K562 (cell line): ENCODE results near the gene C1orf105. TPM values are rescaled to one million over a fixed set of nuclear protein-coding genes. Genes with fewer than 3 reads are reported as not detected.

Experiments
- ATAC-seq: fragments of 200-7000 bp; cut with Tn5 transposase; 3 replicates; pipeline ENCODE4 v1.9.1; 2020; ENCODE audit warnings: moderate library complexity
- BruUV-seq: library from RNA; stranded (reverse); fragments of 400-500 nt; replicated peaks from 2 replicates; lab custom pipeline; 2021; lab: Mats Ljungman, UMichigan
- CTCF ChIA-PET: fragments of 300-600 bp; formaldehyde crosslinking; extraction: SDS; loops from one replicate; lab custom pipeline; 2021; ENCODE audit warnings: low intra/inter-chr PET ratio; lab: Yijun Ruan, JAX
- POLR2A ChIA-PET: fragments of 300-600, 350-650 bp; sonication (Branson Sonifier 250); formaldehyde crosslinking; extraction: SDS; loops from one replicate; lab custom pipeline; 2021; ENCODE audit warnings: antibody characterized with exemption, inconsistent platforms; lab: Yijun Ruan, JAX
- DNase-seq, 4 experiments: peaks; one replicate each; pipeline versions ENCODE4 v3.0.0 to v3.0.0-alpha.2; 2011 to 2018; ENCODE audit warnings: low spot score in 3 of 4, mixed read lengths in 3 of 4; ENCODE audit errors: extremely low read depth in 1 of 4
- FAIRE-seq: peaks from 2 replicates; lab custom pipeline; 2011; peaks lifted over from hg19 to GRCh38; lab: Jason Lieb, UNC
- H2AFZ ChIP-seq: 2 replicates; pipeline ENCODE4 v1.6.0; 2011; ENCODE audit warnings: low read depth, low read length, control low read depth, inconsistent platforms
- H3K27ac ChIP-seq: fragments of 200-600 bp; 3 replicates; pipeline ENCODE4 v1.8.0; 2011; ENCODE audit warnings: low read depth, mild to moderate bottlenecking, control low read depth, inconsistent platforms, low read length, moderate library complexity, mixed read lengths; ENCODE audit errors: extremely low read depth
- H3K27me3 ChIP-seq, 2 experiments: fragments of 300-600 bp in 1 of 2; 2 replicates in 1 of 2; 3 replicates in 1 of 2; pipeline versions ENCODE4 v1.6.0 to v1.8.0; 2011; ENCODE audit warnings: inconsistent platforms in 2 of 2, low read length in 2 of 2, mild to moderate bottlenecking in 1 of 2, mixed read lengths in 1 of 2, moderate library complexity in 1 of 2; ENCODE audit not compliant: control insufficient read depth in 2 of 2, insufficient read depth in 2 of 2
- H3K36me3 ChIP-seq: fragments of 300-600 bp; 3 replicates; pipeline ENCODE4 v1.8.0; 2011; ENCODE audit warnings: mild to moderate bottlenecking, low read length, inconsistent platforms; ENCODE audit not compliant: control insufficient read depth, insufficient read depth
- H3K4me1 ChIP-seq, 2 experiments: fragments of 200-600 bp in 1 of 2; replicated peaks in 1 of 2; 2 replicates in 1 of 2; 3 replicates in 1 of 2; pipeline versions ENCODE4 v1.5.1 to v1.8.0; 2011; ENCODE audit warnings: inconsistent platforms in 2 of 2, low read length in 2 of 2, mild to moderate bottlenecking in 1 of 2, mixed read lengths in 1 of 2, moderate library complexity in 1 of 2; ENCODE audit not compliant: control insufficient read depth in 2 of 2, insufficient read depth in 2 of 2
- H3K4me2 ChIP-seq: 2 replicates; pipeline ENCODE4 v1.6.1; 2011; ENCODE audit warnings: low read length, control low read depth, inconsistent platforms, mixed read lengths; ENCODE audit not compliant: insufficient read depth
- H3K4me3 ChIP-seq: fragments of 200-600 bp; sonication (generic), shearing (Covaris generic); 2 replicates; pipeline ENCODE4 v1.5.1; 2016; ENCODE audit warnings: control low read depth, inconsistent platforms
- H3K79me2 ChIP-seq: fragments of 200-600 bp; 3 replicates; pipeline ENCODE4 v1.8.0; 2011; ENCODE audit warnings: low read length, inconsistent platforms; ENCODE audit not compliant: control insufficient read depth, insufficient read depth
- H3K9ac ChIP-seq, 2 experiments: 2 replicates each; pipeline versions ENCODE4 v1.6.0 to v1.6.1; 2011; ENCODE audit warnings: low read depth in 2 of 2, low read length in 2 of 2, control low read depth in 1 of 2, inconsistent platforms in 1 of 2, mild to moderate bottlenecking in 1 of 2, mixed read lengths in 1 of 2; ENCODE audit not compliant: insufficient read depth in 1 of 2
- H3K9me1 ChIP-seq: one replicate; pipeline ENCODE4 v1.6.0; 2011; ENCODE audit warnings: inconsistent platforms, mild to moderate bottlenecking, low read length, moderate library complexity; ENCODE audit not compliant: control insufficient read depth, insufficient read depth
- H3K9me3 ChIP-seq: replicated peaks from 2 replicates; pipeline ENCODE4 v1.5.1; 2011; ENCODE audit warnings: low read depth, low read length, inconsistent platforms; ENCODE audit not compliant: control insufficient read depth, insufficient read depth
- H4K20me1 ChIP-seq: replicated peaks from 2 replicates; pipeline ENCODE4 v1.6.1; 2011; ENCODE audit warnings: low read length, inconsistent platforms, mixed read lengths; ENCODE audit not compliant: control insufficient read depth, insufficient read depth
- DNMT1 ChIP-seq: fragments of 450-650 bp; IDR thresholded peaks from 2 replicates; pipeline ENCODE4 v1.6.1; 2016; ENCODE audit warnings: antibody characterized with exemption, mild to moderate bottlenecking
- ELF1 ChIP-seq: fragments of 200-800 bp; sonication (Bioruptor generic); IDR thresholded peaks from 2 replicates; pipeline ENCODE4 v1.6.1; 2016; ENCODE audit warnings: missing genetic modification characterization, missing compliant biosample characterization
- GABPB1 ChIP-seq: sonication (generic); formaldehyde crosslinking; IDR thresholded peaks from 2 replicates; pipeline ENCODE4 v1.8.0; 2022; ENCODE audit warnings: mild to moderate bottlenecking, missing genetic modification reagents
- LEF1 ChIP-seq: fragments of 450-650 bp; IDR thresholded peaks from 2 replicates; pipeline ENCODE4 v1.6.1; 2016; ENCODE audit warnings: mild to moderate bottlenecking
- XRCC4 ChIP-seq: IDR thresholded peaks from one replicate; pipeline ENCODE4 v1.6.1; 2011; ENCODE audit not compliant: insufficient read depth, insufficient read length; ENCODE audit errors: extremely low read depth
- ZBTB12 ChIP-seq: fragments of 250-450 bp; sonication (Bioruptor Pico); IDR thresholded peaks from 2 replicates; pipeline ENCODE4 v1.4.0; 2020
- ZNF395 ChIP-seq: fragments of 200-800 bp; sonication (Bioruptor generic); IDR thresholded peaks from 2 replicates; pipeline ENCODE4 v1.6.1; 2017; ENCODE audit warnings: missing genetic modification characterization, missing compliant biosample characterization
- ZNF764 ChIP-seq: fragments of 250-450 bp; sonication (Bioruptor Pico); IDR thresholded peaks from 2 replicates; pipeline ENCODE4 v1.4.0; 2020; ENCODE audit warnings: low read depth, mild to moderate bottlenecking, moderate library complexity
- whole genome bisulfite sequencing: fragments of 100-300 bp; shearing (Covaris generic); methylation state at CpG from one replicate; pipeline ENCODE4 v1.1.6; 2016; ENCODE audit warnings: low coverage, mixed read lengths; ENCODE audit not compliant: insufficient coverage; ENCODE audit errors: missing lambda C conversion rate; 5-methylcytosine and 5-hydroxymethylcytosine counted together
- in situ Hi-C: fragments of 300-500 bp; cut with MboI; formaldehyde crosslinking; loops from 4 replicates; pipeline ENCODE4 v1.15.0; 2018; ENCODE audit warnings: inconsistent platforms, mixed read lengths
- intact Hi-C: fragments of 100-400 bp; cut with micrococcal nuclease; formaldehyde crosslinking; loops from 2 replicates; pipeline ENCODE4 v1.14.2; 2022
- polyA plus RNA-seq, 8 experiments: library from polyadenylated mRNA; depleted of rRNA in 4 of 8; stranded (reverse) in 5 of 8; unstranded in 3 of 8; fragments of >200 nt; fragmentation: Nextera tagmentation in 2 of 8; fragmentation: Illumina TruSeq in 1 of 8; extraction: Ambion mirVana in 2 of 8; extraction: Trizol in 1 of 8; gene quantifications; 2 replicates each; pipeline versions ENCODE4 v1.2.1 to v1.2.3, GENCODE V29; 2011 to 2014; ENCODE audit warnings: inconsistent platforms in 1 of 8, missing spikeins in 1 of 8
- total RNA-seq, 7 experiments: library from RNA; depleted of rRNA in 6 of 7; stranded (reverse); fragments of >200 nt in 6 of 7; fragmentation: Illumina TruSeq in 2 of 7; extraction: Trizol in 2 of 7; gene quantifications; 2 replicates each; pipeline versions ENCODE4 v1.2.1 to v1.2.3, GENCODE V29; 2011 to 2021; ENCODE audit warnings: low replicate concordance in 1 of 7

The C1orf105 gene
- total and polyA plus RNA-seq, 9 of the 15 experiments (the other 6 are each of a cell fraction or from before 2014, with no cell fraction given), result 0.08 TPM; not detected in 8

GRCh38 chr1:172376431-172376830 is 44.1 kb upstream of the C1orf105 start:
- no peak overlapping the region for H3K9ac ChIP-seq
- no peaks in the 10 kb centered on the region for H3K27me3 ChIP-seq
- BruUV-seq, result no TSS peak
- CTCF ChIA-PET, result no interaction called here
- POLR2A ChIA-PET, result no interaction called here
- FAIRE-seq (no peak), DNase-seq (no peak)
- no peaks in the 10 kb centered on the region for H4K20me1 ChIP-seq
- no peaks in the 10 kb centered on the region for H3K36me3 ChIP-seq
- H2AFZ ChIP-seq, result no peak overlapping the region
- no peak overlapping the region for H3K4me2 ChIP-seq
- no peak overlapping the region for H3K4me3 ChIP-seq
- TF ChIP-seq ELF1 (no peak), GABPB1 (CRISPR knock-in tag) (no peak), ZBTB12 (CRISPR knock-in tag) (no peak), ZNF395 (CRISPR knock-in tag) (no peak), LEF1 (no peak), DNMT1 (no peak), XRCC4 (no peak), ZNF764 (CRISPR knock-in tag) (no peak)
- TF ChIP-seq, all 486 proteins: peak for 0
- no peaks in the 10 kb centered on the region for H3K4me1 ChIP-seq
- no peak for ATAC-seq
- intact Hi-C loops (no loop called here), in situ Hi-C loops (no loop called here)
- no peaks in the 10 kb centered on the region for H3K79me2 ChIP-seq
- 2% methylated on average over 2 of the region's 2 CpGs for WGBS
- no peaks in the 10 kb centered on the region for H3K9me1 ChIP-seq
- H3K27ac ChIP-seq, result no peak overlapping the region
- no peaks in the 10 kb centered on the region for H3K9me3 ChIP-seq
